SIG-M5 treated with dmso at 0.1 percent for 504 hours (cell line): ENCODE data around the gene DUOX1.
"Not testable (repeated sequence)": the region's sequence is repeated elsewhere in the genome, so short reads cannot be mapped to it uniquely, and the experiment has no call there.

Experiments used
- DNase-seq: peaks from one replicate; lab custom pipeline; 2025; ENCODE audit not compliant: unreplicated experiment; lab: John Stamatoyannopoulos, UW

DUOX1 gene

DNA sequence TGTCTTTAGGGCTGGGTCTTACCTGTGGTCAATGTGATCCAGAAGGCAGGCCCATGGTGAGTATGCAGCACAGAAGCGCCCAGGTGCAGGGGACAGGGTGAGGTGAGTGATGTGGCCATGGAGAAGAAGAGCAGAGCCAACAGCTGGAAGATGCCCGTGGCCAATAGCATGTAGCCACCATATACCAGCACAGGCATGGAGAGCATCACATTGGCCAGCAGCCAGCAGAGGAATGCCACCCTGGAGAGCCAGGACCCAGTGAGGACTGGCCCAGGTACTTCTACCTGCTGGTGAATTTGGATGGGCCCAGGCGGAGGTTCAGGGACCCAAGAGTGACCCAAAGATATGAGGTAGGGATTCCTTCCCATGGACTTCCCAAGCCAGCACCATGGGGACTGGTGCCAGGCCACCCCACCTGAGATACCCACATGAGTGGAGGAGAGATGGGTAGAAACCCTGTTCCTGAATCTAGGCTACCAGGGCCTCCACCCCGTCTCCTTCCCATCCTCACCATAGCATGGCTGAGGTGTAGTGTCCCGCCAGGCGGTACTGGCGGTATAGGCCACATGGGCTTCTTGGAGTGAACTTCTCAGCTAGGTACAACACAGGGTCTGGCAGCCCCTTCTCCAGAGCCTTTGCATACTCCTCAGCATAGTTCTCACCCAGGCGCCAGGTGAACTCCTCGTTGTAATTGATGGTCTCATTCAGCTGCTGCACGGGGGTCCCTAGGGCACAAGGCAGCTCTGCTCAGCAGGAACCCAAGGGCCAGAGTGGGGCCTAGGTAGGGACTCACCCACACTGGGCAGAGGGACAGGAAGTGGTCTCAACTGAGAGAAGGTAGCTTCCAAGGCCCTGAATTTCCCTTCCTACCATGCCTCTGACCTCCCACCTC is 9.5 kb upstream of the DUOX1 start:
- no peak for DNase-seq

DNA sequence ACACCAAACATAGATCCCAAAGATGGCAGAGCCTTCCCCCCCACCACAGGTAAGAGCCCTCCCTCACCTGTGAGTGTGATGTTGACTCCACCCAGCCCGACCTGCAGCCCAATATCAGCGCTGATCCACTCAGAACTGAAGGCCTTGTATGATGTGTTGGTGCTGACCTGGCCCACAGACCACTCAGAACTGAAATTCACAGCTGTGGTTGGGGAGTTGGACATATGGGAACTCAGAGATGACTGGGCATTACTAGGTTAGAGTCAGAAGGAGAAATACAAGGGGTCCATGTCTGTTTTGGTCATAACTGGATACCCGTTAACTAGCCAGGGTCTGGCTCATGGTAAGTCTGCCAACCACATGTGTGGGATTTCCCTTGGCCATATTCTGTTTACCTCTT is 8.8 kb upstream of the DUOX1 start:
- no peak for DNase-seq

DNA sequence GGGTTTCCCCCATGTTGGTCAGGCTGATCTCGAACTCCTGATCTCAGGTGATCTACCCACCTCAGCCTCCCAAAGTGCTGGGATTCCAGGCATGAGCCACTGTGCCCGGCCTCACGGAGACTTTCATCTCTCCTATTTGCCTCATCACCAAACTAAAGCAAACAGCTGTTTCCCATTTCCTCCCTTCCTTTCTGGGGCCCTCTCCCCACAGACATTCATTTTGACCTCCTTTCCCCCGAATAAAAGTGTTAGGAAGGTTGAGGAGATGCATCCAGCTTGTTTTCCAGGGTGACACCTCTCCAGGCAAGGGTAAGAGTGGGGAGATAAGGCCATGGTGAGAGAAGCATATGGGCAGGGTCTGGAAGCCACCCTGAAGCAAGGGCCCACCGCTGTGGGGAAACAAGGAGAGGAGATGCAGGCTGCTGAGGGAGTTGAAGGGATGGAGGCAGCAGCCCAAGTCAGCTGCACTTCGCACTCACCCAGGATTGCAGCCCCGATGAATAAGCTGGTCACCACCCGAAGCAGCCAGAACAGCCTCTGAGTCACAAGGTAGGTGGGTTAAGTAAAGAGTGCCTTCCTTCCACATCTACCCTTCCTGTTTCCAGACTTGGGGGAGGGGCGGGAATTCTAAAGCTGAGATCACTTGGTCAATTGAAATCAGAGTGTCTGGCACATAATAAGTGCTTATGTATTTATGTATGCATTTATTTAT is 7.9 kb upstream of the DUOX1 start:
- no peak for DNase-seq

GRCh38 chr15:45122719-45123118 is 7.1 kb upstream of the DUOX1 start:
- no peak for DNase-seq

GRCh38 chr15:45123397-45123796 is 6.4 kb upstream of the DUOX1 start:
- no peak for DNase-seq

DNA sequence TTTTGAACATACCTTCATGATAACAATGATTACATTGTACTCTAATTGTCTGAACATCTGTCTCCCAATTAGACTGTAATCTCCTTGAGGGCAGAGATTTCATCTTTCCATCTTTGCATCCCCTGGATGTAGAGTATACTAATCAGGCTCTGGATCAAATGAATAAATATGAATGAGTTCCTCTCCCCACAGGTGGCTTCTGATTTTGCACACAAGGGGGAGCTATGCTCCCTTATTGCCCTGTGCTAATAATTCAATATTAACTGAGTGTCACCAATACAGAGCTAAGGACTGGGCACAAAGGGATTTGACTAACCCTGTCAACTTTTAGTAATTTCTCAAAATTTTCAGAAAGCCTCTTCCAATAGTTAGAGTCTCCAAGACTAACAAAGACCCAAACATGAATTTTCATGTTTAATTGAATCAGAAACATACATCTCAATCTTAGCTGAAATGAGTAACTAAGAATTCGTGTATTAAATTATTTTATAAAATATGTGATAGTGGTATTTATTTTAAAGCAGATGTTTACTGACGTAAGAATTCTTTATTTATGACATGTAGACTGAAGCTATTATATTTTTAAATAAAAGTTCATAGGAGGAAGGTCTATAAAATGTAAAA is 3.1 kb upstream of the DUOX1 start:
- DNase-seq, result no peak

DNA sequence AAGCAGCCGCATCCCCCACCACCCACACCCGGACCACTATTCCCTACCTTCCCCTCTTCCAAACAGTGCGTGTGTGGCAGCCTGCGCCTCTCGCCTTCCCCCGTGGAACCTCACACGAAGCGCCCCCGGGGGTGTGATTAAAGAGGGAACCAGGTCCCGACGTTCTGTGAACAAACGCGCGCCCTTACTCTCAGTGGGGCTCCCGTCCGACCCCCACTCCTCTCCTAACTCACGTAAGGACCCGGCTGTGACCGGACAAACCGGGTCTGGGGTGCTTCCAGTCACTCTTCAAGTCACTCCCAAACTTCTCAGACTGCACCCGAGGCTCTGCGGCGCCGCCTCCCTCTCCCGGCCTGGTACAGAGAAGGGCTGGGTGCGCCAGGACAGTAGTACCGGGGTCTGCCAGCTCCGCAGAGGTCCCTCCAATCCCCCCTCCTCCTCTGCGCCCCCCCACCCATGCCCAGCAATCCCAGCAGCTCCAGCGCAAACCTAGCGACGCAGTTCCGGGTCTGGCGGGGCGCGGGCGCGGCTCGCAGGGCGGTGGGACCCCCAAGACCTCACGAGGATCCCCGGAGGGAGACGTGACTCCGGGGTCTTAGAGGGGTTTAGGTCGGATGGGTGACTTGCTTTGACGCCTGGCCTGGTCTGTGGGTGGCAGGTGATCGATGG is 689 bp upstream of the DUOX1 start:
- DNase-seq, result no peak

- DNase-seq, result no peak
Observed at GRCh38 chr15:45130291-45131000, 652 bp downstream of the DUOX1 start.

DNA sequence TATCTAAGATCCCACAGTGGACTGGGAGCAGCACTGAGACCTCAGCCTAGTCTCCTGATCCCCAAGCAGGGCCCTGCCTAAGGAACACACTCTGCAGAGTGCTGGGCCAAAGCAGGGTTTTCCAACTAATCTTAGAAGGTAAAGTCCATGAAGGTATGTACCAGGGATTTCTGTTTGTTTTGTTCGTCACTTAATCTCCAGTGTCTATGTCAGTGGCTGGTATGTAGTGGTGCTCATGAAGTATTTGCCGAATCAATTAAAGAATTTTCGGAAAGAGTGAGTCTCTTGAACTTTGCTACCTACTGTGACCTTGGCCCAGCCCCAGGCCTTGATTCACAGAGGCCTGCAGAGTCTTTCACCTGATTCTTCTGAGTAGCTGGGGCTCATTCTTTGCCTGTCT is 1.7 kb downstream of the DUOX1 start:
- DNase-seq, result no peak

GRCh38 chr15:45132844-45133560 is 3.2 kb downstream of the DUOX1 start:
- no peak for DNase-seq

DNA sequence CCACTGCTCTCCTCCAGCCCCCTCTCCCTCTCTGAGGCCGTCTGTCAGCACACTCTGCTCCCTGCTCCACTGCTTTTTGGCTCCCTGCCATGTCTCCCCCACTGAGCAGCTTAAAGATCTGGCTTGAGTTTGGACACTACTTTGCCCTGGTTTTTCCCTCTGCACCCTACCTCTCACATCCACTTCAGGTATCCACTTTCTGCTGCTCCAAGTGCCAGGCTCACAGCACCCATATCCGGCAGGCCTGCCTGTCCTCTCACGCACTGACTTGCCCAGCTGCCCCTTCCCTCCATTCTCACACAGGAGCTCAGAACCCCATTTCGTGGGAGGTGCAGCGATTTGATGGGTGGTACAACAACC is 3.7 kb downstream of the DUOX1 start:
- no peak for DNase-seq

- DNase-seq, result no peak
Observed at GRCh38 chr15:45134046-45134445, 4.3 kb downstream of the DUOX1 start.

DNA sequence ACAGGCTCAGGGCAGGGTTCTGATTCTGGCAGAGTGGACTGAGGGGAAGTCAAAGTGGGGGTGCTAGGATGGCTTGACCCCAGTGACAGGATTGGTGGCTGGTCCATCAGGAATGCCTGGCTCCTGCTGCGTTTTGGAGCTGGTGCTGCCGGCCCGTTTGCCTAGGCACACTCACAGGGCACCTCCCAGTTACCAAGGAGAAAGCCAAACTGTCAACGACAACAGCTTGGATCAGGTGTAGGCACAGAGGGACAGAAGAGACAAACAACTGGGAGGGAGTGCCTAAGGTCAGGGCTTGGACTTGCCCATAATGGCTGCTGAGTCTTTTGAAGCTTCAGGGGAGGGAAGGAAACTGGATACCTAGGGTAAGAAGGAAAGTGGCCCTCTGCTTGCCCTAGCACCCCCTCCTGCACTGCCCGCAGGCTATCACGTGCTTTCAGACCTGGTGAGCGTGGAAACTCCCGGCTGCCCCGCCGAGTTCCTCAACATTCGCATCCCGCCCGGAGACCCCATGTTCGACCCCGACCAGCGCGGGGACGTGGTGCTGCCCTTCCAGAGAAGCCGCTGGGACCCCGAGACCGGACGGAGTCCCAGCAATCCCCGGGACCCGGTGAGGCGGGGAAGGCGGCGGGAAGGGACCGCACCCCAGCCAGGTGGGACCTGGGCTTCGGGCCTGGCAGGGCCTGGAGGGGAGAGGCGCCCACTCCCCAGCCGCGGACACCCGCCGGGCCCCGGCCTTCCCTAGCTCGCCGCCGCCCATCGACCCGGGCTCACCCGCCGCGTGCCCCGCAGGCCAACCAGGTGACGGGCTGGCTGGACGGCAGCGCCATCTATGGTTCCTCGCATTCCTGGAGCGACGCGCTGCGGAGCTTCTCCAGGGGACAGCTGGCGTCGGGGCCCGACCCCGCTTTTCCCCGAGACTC is 5.1 kb downstream of the DUOX1 start:
- no peak for DNase-seq

GRCh38 chr15:45135705-45136377 is 6.0 kb downstream of the DUOX1 start:
- DNase-seq, result not testable (repeated sequence)

GRCh38 chr15:45136378-45136764 is 6.6 kb downstream of the DUOX1 start:
- no peak for DNase-seq

DNA sequence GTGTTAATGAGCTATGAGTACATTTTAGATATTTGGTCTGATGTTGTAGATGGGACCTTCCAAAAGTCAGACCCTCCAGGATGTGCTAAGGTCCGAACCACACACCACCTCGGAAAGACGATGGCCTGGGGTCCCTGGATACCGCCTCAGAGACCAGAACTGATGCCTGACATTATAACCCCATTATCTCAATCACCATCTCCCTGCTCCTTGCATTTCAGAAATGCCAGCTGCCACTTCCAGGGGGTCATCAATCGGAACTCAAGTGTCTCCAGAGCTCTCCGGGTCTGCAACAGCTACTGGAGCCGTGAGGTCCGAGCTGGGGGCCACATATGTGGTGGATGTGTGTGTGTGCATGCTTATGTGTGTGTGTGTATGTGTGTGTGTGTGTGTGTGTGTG is 7.9 kb downstream of the DUOX1 start:
- no peak for DNase-seq

GRCh38 chr15:45138814-45139765 is 9.3 kb downstream of the DUOX1 start:
- DNase-seq, result no peak

DNA sequence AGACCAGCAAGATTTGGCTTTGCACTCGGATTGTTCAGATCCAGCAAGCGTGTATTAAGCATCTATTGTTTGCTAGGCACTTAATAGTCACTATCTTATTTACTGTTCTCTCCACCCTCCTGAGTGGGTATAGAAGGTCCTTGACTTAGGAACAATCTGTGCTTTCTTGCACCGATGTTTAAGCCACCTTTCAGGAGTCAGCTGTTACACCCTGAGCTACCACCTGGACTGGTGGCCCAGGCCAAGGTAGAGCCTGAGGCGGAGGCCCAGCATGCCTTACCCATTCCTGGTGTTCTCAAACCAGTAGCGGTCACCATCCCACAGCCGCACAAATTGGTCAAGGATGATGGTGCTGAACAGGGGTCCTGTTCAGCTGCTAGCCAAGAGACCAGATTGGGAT is 10.0 kb downstream of the DUOX1 start:
- DNase-seq, result no peak
